DMS79 treated with DMSO at 0.1 percent for 48 hours (cell line): ENCODE data around the gene ATRN.
A peak's percentile ranks its signal among the peaks of the same experiment; 100 is the strongest.
"Not testable (repeated sequence)": the region's sequence is repeated elsewhere in the genome, so short reads cannot be mapped to it uniquely, and the experiment has no call there.

Experiments used
- DNase-seq: peaks from one replicate; lab custom pipeline; 2025; lab: John Stamatoyannopoulos, UW

Gene ATRN

DNA sequence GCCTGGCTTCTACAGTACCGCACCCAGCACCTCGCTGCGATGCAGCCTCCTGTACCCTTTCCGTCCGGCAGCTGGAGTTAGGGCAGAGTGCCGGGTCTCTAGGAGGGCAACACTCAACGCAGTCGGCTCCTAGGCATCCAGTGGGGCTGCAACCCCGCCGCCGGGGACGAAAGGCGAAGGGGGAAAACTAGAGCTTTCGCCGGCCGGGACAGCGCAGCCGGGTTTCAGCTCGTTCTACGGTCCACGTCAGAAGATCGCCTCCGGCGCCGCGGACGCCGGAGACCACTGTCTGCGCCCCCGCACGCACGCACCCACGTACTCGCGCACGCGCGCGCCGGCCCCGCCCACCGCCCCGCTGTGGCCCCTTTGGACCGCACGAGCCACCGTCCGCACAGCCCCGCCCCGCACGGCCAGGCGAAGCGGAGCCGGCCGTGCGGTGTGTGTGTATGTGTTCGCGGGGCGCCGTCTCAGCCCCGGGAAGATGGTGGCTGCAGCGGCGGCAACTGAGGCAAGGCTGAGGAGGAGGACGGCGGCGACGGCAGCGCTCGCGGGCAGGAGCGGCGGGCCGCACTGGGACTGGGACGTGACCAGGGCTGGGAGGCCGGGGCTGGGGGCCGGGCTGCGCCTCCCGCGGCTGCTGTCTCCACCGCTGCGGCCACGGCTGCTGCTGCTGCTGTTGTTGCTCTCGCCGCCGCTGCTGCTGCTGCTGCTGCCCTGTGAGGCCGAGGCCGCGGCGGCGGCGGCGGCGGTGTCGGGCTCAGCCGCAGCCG, at the start of gene ATRN:
ATRN (plus strand) TSS at position 392 of the 770 bp plus-strand sequence; CDS start at position 482, 90 bp downstream.
- peak; percentile 60 for DNase-seq

DNA sequence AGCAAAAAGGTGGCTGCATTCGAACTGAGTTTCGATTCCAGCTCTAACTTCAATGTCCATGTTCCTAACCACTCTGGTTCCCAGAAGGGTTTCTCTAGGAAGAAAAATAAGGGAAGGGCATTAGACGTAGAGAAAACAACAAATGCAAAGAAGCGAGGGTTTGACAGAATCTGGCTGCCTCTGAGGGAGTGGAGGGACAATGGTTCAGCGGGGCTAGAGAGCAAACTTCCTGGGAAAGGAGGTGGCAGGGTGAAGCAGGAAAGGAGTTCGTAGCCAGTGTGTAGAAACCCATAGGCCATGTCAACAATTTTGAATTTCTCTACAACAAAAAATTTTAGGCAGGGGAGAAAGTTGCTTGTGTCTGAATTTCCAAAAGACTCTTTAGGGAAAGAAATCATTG, 48.8 kb upstream of the ATRN start:
- DNase-seq: no peak

DNA sequence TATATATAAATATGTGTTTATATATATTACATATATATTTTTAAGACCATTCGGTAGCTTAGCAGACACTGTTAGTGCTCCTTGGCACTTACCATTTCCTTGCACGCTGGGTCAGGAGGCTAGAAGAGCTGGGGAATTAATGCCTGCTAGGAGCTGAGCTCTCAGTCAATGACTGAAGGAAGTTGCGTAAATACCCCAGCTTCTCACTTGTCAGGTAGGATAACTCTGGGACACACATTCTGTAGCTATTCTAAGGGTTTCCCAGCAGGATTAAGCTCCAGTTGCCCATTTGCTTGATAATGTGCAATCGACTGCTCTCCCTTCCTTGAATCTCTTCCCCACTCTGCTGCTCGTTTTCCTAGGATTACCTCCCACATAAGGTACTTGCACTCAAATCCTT, 47.7 kb upstream of the ATRN start:
- DNase-seq: no peak

DNA sequence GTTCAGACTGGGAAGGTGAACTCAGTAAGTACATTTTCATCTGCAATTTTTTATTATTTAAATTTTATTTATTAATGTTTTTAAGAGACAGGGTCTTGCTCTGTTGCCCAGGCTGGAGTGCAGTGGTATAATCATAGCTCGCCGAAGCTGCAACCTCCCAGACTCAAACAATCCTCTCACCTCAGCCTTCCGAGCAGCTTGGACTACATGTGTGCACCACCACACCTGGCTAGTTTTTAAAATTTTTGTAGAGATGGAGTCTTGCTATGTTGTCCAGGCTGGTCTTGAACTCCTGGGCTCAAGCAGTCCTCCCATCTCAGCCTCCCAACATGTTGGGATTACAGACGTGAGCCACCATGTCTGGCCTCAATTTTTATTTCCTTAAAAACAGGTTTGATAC, 44.1 kb upstream of the ATRN start:
- DNase-seq: not testable (repeated sequence)

DNA sequence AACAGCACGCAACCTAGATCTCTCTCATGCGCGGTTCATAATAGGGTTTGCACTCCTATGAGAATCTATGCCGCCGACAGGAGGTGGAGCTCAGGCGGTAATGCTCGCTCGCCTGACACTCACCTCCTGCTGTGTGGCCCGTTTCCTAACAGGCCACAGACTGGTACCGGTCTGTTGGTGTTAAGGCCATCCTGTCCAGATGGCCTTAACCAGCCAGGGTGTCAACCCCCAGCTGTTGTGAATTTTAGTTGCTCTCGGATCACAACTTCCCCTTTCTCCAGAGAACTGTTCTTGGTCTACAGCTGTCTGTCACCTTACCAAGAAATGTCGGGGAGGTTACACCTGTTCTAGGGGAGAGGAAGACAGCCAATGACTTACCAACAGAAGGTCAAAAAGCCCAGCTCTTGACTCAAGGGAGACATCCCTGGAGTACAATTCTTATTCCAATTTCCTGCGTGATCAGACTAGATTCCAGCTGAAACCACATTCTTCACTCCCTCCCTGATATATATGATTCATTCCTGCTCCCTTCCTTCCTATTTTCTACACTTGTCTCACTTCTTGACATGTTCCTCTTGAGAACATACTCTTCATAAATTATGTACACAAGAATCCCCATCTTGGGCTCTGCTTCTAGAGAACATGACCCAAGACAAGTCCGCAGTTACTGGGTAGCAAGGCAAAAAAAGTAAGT, 40.3 kb upstream of the ATRN start:
- no peak for DNase-seq

DNA sequence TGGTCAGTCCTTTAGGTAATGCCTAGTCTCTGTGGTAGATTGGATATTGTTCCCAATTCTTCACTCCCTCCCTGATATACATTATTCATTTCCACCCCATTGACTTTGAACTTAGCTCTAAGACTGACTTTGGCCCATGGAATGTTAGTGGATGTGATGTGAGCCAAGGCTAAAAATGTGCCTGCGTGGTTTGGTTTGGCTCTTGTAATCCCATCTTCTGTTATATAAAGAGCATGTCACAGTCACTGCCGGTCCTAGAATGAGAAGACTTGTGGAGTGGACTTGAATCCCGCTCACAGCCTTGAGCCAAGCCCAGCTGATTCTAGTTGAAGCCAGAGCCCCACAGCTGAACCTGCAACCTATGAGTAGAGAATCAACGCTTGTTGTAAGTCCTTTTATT, 39.7 kb upstream of the ATRN start:
- DNase-seq: no peak

DNA sequence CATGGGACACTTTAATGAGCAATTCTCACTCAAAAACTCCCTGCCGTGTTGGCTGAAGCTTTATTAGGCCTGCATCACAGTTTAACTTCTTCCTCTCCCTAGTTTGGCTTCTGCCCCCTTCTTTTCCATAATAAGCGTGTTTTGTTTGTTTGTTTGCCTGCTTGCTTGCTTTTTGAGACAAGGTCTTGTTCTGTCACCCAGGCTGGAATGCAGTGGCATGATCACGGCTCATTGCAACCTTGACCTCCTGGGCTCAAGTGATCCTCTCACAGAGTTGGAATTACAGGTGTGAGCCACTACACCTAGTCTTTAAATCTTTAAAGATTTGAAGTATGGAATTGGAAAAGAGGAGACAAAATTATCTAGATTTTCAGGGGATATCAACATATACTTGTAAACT, 38.0 kb upstream of the ATRN start:
- no peak for DNase-seq

DNA sequence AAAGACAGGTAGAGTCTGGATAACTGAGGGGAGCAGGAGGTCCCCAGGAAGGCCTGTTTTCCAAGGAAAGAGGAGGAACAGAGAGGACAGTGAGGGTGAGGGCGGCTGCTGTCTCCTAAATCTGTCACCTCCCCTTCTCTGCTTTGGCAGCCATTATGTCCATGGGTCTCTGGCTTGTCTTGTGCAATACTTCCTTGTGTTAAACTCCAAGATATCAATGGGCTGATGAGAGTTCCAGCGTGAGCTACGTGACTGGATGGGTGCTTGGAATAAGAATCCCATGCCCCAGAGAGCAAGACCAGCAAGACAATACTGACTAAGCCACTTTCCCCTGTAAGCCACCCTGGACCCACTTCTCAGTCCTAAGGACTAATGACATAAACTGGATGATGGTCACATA, 37.1 kb upstream of the ATRN start:
- DNase-seq: no peak

DNA sequence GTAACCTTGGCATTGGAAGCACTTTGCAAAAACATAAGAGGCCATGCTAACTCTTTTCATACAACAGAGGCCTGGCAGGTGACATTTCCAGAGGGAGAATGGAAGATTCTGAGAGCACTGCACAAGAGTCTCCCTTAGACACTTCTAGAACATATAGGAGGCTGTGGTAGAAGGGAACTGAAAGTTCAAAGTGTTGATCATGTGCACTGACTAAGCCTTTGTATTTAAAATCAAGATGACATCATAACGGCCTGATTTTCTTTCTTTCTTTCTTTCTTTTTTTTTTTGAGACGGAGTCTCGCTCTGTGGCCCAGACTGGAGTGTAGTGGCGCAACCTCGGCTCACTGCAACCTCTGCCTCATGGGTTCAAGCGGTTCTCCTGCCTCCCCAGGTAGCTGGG, 36.6 kb upstream of the ATRN start:
- DNase-seq: no peak

DNA sequence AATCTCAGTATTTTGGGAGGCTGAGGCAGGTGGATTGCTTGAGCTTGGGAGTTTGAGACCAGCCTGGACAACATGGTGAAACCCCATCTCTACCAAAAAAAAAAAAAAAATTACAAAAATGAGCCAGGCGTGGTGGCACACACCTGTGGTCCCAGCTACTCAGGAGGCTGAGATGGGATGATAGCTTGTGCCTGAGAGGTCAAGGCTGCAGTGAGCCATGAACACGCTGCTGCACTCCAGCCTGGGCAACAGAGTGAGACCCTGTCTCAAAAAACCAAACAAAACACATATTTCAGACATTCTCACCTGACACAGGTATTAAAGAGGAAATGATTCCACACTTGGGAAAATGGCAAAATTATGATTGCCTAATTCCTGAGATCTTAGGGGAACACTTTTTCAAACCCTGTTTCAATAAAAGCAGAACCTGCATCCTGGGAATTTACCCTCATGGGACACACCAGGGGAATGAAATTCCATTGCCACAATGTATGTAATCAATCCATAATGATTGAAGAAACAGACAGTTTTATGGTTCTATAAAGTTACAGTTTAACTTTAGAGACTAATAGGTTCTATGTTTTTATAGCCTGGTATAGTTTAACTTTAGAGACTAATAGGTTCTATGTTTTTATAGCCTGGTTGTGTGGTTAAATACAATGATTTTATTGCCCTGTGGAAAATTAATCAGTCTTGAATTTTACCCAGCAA, 33.8 kb upstream of the ATRN start:
- no peak for DNase-seq

DNA sequence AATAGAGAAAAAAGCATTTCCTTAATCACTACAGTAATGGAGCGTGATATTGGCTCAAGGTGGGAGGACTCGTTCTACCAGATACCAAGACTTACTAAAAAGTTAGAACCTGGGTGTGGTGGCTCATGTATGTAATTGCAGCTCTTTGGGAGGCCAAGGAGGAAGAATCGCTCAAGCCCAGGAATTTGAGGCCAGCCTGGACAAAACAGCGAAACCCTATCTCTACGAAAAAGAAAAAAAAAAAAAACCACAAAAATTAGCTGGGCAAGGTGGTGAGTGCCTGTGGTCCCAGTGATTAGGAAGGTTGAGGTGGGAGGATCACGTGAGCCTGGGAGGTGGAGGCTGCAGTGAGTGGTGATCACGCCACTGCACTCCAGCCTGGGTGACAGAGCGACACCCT, 24.0 kb upstream of the ATRN start:
- DNase-seq: no peak

DNA sequence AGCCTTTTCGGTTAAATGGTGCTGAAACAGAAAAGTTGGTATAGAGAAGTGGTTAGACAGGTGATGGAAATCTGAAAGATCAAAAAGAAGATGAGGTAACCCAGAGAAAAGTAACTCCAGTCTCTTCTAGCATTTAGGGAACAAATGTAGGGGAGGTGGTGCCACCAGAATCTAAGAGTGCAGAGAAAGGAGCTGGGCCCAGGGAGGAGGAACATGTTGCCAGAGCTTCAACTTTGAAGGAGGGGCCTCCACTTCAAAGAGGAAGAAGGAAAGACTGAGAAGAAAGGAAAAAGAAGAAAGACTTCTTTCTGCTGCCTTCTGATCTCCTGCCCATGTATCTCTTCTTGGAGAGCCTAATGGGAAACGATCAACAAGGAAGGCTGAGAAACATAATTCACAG, 23.5 kb upstream of the ATRN start:
- DNase-seq: no peak

DNA sequence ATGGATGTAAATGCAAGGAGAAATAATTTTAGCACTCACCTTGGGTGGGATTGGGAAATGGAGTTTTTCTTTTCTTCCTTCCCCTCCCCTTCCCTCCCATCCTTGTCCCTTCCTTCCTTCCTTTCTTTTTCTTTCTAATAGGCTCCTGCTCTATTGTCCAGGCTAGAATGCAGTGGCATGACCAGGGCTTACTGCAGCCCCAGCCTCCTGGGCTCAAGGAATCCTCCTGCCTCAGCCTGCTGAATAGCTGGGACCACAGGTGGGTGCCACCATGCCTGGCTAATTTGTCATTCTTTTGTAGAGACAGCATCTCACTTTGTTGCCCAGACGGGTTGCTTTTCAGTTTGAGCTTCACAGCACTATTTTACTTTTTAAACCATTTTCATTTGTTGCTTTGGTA, 21.5 kb upstream of the ATRN start:
- DNase-seq: no peak

DNA sequence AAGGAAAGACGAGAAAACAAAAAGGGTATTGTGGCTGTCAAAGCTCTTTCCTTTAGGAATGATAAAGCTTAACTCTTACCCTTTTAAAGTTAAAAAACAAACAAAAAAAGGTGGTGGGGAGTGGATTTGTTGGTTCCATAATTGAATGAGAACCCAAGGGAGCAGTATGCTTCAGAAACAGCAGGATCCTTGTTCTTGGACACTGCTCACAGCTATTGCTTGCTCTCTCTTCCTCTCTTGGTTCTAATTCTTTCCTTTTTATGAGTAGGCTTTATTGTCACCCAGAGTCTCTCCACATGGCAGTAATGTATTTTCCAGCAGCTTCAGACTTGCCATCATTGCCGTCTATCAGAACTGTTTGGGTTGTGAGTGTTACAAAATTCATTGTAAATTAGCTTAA, 18.7 kb upstream of the ATRN start:
- DNase-seq: no peak

DNA sequence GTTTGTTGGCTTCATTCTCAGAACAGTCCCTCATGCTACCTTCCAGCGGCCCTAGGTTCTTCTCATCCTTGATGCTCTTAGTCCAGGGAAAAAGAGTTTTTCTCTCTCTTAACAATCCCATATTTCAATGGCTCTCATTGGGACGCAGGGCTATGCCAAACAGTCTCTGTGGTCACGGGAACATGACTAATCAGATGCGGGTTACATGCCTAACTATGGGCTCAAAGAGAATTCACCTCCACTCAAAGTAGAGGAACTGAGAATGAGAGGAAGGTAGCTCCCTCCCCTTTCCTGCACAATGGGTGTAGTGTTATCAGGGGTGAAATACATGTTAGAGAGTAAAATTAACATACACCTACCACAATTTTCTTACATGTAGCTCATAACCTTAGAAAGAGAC, 18.1 kb upstream of the ATRN start:
- DNase-seq: no peak

DNA sequence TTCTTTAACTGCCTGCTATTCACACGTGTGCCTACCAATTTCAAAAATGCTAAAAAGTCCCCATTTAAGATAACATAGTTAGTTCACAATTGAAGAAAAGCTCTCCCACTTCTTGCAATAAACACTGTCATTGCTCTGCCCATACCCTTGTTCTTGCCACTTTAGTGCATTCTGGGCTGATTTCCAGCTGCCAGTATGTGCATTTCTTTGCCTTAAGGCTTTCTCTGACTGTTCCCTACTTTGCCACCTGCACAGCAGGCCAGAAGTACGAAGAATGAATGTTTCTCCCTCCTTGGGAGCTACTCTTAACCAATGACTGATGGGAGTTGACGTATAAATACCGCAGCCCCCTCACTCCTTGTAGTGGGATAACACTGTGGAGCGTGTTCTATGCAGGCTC, 16.0 kb upstream of the ATRN start:
- no peak for DNase-seq

DNA sequence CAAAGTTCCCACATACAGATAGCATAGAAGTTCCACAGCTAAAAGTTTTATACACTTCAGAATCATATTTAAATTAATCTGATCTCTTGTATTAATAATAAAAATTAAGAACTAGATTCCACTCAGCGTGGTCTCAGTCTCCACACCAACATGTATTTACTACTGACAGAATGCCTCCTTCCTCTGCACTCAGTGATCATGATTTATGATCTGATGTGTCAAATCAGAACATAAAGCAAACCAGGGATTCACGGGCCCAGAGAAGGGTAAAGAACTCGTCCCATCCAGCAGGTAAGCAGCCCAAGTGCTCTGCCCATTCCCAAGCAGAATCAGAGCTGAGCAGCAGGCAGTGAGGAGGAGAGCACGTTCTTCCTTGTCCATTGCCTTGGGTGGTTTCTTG, 14.2 kb upstream of the ATRN start:
- DNase-seq: no peak

DNA sequence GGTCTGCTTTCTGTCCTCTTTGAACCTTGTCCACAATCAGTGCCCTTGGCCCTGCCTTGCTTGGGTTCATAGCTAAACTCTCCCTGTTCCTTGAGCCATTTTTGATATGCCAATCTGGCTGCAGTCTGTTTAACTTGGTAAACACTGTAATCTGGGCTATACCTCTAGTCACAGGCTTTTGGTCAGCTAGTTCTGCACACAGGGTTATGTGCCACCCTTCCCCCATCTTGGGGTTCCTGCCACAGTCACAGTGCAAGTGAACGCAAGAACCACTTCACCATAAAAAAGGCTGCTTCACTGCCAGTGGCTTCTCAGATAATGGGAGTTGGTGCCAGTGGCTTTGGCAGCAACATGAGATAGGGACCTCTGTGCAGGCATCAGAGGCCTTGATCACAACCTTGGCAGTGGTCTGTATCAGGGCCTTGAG, 10.9 kb upstream of the ATRN start:
- no peak for DNase-seq

DNA sequence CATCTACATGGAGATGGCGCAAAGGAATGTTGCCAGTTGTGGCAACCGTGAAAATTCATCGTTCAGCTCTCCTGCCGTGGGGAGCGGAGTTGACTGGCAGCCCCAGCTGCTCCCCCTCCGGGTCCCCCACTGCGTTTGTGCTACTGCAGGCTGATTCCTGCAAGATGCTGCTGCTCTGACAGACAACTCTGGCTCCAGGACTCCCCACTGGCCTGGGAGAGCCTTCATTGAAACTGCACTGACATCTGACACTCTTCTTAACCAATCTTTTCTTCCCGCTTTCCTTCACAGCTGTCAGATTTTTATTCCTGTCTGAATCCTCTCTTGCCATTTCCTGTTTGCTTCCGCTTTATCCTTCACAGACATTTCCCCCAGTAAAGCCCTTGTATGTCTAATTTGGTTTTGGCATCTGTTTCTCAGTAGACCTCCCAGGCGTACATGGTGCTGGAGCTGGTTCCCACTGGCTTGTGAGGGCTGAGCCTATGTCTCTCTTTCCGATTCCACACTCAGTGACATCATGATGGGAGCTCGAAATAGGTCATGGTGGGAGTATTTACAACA, 9.5 kb upstream of the ATRN start:
- no peak for DNase-seq

DNA sequence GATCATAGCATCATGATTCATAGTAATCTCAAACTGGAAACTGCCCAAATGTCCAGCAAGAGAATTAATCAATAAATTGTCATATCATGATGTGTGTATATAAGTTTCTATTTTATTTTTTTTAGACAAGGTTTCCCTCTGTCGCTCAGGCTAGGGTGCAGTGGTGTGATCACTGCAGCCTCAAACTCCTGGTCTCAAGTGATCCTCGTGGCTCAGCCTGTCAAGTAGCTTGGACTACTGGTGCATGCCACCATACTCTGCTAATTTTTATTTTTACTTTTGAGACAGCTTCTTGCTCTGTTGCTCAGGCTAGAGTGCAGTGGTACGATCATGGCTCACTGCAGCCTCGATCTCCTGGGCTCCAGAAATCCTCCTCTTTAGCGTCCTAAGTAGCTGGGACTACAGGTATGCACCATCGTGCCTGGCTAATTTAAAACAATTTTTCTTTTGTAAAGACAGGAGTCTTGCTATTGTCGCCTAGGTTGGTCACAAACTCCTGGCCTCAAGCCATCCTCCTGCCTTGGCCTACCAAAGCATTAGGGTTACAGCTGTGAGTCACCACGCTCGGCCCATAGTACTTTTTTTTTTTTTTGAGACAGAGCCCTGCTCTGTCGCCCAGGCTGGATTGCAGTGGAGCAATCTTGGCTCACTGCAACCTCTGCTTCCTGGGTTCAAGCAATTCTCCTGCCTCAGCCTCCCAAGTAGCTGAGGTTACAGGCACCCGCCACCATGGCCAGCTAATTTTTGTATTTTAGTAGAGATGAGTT, 8.7 kb upstream of the ATRN start:
- DNase-seq: no peak

DNA sequence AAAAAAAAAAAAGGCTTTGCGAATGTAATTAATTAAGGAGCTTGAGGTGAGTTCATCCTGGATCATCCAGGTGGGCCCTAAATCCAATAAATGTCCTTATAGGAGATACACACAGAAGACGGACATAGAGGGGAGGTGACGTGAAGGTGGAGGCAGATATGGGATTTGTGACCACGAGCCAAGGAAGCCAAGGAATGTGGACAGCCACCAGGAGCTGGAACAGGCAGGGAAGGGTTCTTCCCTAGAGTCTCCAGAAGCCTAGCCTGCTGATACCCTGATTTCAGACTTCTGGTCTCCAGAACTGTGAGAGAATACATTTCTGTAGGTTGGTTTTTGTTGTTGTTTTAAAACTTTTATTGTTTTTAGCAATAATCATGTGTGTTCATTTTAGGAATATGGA, 6.7 kb upstream of the ATRN start:
- DNase-seq: no peak

DNA sequence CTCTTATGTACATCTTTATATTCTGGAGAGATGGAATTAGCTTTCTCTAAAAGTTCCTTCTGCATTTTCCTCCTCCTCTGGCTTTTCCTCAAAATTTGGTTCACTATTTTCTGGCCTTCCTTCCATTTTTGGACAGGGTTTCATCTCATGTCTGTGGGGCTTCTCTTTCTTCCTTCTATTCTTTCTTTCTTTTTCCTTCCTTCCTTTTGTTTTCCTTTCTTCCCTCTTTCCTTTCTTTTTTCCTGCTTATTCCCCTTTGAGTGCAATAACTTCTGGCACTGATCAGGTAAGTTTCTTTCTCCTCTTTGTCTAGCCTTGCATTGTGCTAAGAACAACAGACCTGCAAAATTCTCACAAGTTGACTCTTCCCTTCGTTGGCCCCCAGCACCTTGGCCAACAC, 5.5 kb upstream of the ATRN start:
- DNase-seq: no peak
